HG03025 (cell line): ENCODE data around the gene IGSF21.
"Not testable (repeated sequence)": the region's sequence is repeated elsewhere in the genome, so short reads cannot be mapped to it uniquely, and the experiment has no call there.

Experiments used
- ATAC-seq: cut with Tn5 transposase; IDR thresholded peaks from one replicate; pipeline ENCODE4 v1.9.1; 2021; ENCODE audit warnings: mild to moderate bottlenecking, moderate library complexity; ENCODE audit not compliant: unreplicated experiment, low FRiP score

IGSF21 gene

GRCh38 chr1:18142969-18143368 is 35.4 kb downstream of the IGSF21 start:
- ATAC-seq = no peak

- ATAC-seq = no peak
Measured at GRCh38 chr1:18144062-18144461, 36.5 kb downstream of the IGSF21 start.

- no peak for ATAC-seq
Measured at GRCh38 chr1:18144916-18145647, 37.5 kb downstream of the IGSF21 start.

GRCh38 chr1:18145851-18146618 is 38.4 kb downstream of the IGSF21 start:
- no peak for ATAC-seq

GRCh38 chr1:18146886-18147285 is 39.3 kb downstream of the IGSF21 start:
- no peak for ATAC-seq

GRCh38 chr1:18147672-18148071 is 40.1 kb downstream of the IGSF21 start:
- no peak for ATAC-seq

- no peak for ATAC-seq
Measured at GRCh38 chr1:18148461-18148860, 40.9 kb downstream of the IGSF21 start.

GRCh38 chr1:18149027-18149641 is 41.5 kb downstream of the IGSF21 start:
- no peak for ATAC-seq

- ATAC-seq = no peak
Measured at GRCh38 chr1:18151436-18152122, 44.0 kb downstream of the IGSF21 start.

- ATAC-seq = no peak
Measured at GRCh38 chr1:18154430-18155194, 47.0 kb downstream of the IGSF21 start.

GRCh38 chr1:18155881-18156385 is 48.3 kb downstream of the IGSF21 start:
- ATAC-seq = no peak

- ATAC-seq = no peak
Measured at GRCh38 chr1:18157352-18157751, 49.8 kb downstream of the IGSF21 start.

GRCh38 chr1:18157968-18158367 is 50.4 kb downstream of the IGSF21 start:
- no peak for ATAC-seq

GRCh38 chr1:18158714-18159113 is 51.1 kb downstream of the IGSF21 start:
- no peak for ATAC-seq

GRCh38 chr1:18160290-18160942 is 52.8 kb downstream of the IGSF21 start:
- ATAC-seq = no peak

GRCh38 chr1:18161690-18162089 is 54.1 kb downstream of the IGSF21 start:
- no peak for ATAC-seq

GRCh38 chr1:18165640-18166039 is 58.0 kb downstream of the IGSF21 start:
- not testable (repeated sequence) for ATAC-seq

- ATAC-seq = no peak
Measured at GRCh38 chr1:18166341-18166740, 58.7 kb downstream of the IGSF21 start.

- no peak for ATAC-seq
Measured at GRCh38 chr1:18166929-18167328, 59.3 kb downstream of the IGSF21 start.
